GM18511 (cell line): Measurements from ENCODE around the gene C10orf53.

Experiments used
- ATAC-seq: cut with Tn5 transposase; IDR thresholded peaks from one replicate; pipeline ENCODE4 v1.9.1; 2021; ENCODE audit warnings: mild to moderate bottlenecking, moderate library complexity; ENCODE audit not compliant: unreplicated experiment

The C10orf53 gene

DNA sequence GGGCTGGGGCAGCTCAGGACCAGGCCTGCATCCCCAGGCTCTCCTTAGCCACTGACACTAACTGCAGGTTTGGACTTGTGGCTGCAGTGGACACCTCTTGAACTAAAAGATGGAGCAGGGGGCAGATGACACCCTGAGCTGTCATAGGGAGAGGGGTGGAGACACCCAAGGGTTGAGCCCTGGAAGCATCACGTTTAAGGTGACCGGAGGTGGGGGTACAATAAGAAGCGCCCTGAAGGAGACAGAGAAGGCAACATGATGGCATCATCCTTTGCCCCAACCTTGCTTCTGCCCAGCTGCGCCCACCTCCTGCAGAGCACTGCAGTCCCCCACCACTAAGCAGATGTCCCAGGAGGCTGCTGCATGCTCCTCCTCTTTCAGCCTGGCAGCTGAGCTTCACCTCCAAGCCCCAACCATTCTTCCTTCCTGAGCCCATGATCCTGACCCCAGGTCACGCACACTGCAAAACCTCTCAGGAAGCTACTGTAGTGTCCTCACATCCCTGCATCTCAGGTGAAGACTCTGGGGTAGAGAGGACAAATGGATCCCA, 57.2 kb downstream of the C10orf53 start:
- no peak for ATAC-seq

DNA sequence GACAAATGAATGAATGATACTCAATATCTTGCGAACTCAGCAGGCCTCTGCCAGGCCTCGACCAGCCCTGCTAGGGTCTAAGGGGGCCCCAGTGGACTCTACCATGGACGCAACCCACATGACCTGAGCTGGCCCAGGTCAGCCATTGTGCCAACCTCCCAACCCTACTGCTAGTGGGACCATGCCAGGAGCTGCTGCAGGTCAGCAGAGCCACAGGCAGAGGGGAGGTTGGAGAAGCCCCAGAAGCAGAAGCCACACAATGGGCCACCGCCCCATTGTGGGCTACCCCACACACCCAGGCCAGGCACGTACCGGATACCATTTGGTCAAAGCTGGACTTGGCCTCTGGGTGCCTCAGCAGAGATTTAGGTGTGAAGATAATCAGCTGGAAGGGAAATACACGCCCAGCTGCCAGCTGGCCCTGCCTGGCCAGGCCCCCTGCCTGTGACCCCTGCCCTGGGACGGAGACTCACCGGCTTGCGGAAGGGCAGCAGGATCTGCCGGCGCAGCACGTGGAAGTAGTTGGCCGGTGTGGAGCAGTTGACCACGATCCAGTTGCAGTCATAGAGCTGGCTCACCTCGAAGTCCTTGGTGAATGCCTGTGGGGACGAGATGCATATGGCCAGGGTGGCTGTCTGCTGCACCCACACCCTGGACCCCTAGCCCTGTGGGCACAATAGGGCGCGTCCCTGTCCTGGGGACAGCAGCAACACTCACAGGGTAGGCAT, 58.2 kb downstream of the C10orf53 start:
- no peak for ATAC-seq

- no peak for ATAC-seq
Measured at GRCh38 chr10:49738616-49739360, 59.3 kb downstream of the C10orf53 start.

DNA sequence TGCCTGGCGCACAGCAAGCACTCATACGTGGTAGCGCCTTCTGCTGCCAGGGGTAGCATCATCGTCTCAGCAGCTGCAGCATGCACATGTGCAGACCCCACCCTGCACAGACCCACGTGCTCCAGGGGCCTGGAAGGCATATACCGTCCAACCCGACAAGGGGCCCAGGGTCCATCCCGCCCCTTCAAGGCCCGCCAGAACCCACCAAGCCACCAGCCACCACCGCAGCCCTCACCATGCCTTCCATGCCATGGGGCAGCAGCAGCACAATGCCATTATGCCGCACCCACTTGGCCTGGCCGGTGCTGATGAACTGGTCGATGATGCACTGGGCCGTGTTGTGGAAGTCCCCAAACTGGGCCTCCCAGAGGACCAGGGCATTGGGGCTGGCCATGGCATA, 60.0 kb downstream of the C10orf53 start:
- ATAC-seq, result no peak

DNA sequence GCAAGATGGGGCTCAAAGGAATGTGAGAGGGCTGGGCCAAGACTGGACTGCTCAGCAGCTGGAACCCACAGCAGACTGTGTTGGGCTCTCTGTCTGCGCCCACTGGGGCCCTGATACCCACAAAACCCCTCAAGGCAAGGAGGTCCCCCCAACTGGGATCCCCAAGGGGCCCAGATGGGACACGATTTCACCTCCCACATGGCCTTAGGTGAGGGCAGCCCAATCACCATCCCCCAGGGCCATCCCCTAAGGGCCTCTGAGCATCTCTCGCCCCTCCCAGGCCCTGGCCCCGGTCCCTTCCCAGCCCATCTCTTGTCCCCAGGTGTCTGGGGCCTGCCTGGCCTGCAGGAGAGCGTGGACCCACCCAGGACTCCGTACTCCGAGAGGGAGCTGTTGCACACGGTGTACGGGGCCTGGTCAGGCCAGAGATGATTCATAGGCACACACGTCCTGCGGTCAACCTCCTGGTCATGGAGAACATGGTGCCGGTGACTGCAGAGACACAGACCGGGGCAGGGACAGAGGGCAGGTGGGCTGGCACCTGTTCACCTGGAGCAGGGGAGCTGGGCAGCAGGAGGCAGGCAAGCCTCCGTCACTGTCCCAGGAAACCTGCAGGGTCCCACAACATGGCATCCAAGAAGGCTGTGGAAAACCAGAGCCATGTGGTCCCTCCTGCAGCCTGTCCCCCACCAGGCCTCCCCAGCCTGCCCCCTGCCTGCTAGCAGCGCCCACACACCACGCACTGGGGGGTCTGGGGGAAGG, 61.1 kb downstream of the C10orf53 start:
- ATAC-seq, result no peak

DNA sequence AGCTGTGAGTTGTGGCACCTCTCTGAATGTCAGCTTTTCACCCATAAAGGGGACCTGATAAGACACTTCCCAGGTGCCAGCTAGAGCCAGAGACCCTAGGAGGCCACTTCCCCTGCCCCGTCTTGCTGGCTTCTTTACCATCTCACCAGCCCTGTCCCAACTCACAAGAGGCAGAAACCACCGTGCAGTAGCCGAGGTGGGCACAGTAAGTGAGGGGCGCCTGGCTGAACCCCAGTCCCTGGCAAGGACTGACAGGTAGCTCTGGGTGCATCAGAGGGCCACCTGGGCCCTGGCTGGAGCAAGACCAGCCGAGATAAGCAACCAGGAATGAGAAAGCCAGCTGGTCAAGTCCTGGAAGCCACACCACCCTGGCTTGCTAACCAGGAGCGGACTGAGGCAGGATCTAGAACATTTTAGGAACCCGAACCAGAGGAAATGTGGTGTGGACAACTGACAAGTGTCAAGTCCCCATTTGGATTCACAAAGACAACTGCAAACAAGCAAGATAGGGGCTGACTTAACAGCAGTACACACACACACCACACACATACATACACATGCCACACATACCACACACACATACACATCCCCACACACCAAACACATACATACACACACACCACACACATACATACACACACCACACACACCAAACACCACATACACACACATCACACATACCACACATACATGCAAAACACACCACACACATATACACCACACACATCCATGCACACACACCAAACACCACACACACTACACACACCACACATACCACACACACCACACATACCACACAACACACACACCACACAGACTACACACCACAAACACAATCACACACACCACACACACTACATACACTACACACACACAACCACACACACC, 61.9 kb downstream of the C10orf53 start:
- no peak for ATAC-seq

DNA sequence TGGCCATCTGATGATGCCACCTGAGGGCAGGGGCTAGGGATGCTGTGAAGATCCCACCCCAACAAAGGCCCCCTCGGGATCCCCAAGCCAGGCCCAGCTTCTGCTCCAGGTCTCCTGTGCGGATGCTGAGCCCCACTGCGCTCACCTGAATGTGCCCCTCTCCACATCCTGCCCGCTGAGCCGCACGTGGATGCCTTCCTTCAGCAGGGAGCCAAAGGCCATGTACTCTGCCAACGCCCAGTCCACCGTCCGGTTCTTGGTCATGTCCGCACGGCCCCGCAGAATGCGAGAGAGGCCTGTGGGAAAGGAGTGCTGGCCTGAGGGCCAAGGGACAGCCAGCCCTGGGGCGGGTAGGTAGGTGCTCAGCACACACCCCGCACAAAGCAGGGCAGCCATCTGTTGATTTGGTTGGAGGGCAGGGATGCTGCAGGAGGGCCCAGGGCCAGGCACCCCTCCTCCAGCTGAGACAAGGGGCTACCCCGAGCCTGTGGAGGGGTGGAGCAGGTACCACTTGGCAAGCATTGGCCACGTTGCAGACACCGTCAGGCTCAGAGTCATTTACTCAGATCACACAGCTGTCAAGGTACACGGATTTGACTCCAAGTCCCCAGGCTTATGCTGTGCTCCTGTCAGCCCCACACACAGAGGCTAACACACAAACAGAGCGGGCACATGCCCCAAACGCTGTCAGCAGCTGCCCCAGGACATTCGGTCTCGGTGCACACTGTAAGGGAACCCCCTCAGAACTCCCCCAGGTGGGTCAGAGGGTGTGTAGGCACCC, 63.4 kb downstream of the C10orf53 start:
- no peak for ATAC-seq

DNA sequence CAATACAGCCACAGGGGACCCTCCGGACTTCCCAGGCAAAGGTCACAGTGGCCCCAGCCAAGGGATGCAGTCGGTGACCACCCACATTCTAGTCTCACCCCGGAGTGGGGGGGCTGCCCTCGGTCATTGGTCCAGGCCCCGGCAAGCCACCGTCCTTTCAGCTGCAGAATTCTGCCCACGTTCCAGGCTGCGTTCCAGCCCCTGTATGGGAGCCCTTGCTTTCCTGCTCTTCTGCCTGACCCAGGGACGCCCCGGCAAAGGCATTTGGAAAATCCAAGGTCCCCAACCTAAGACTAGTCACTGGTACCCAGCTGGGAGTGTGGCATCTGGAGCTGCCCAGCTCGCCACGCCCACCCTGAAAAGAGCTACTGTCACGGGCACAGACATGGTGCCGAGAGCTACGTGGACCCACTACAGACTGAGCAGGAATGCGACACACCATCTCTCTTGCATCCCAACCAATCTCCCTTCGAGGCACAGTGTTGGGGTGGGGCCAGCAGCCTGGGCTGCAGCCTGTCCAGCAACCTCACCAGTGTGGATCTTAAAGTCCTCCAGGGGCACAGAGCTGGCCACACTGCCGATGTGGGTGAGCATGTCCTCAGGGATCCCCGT, 64.1 kb downstream of the C10orf53 start:
- ATAC-seq, result no peak

- ATAC-seq, result no peak
Measured at GRCh38 chr10:49744091-49744685, 64.7 kb downstream of the C10orf53 start.

GRCh38 chr10:49744924-49745605, 65.6 kb downstream of the C10orf53 start:
- ATAC-seq, result no peak

- ATAC-seq, result no peak
Measured at GRCh38 chr10:49745756-49746155, 66.3 kb downstream of the C10orf53 start.

- ATAC-seq, result no peak
Measured at GRCh38 chr10:49746626-49747302, 67.3 kb downstream of the C10orf53 start.
